Activated B cell treated with CpG ODN at 0.5 μM for 24 hours (primary cell): ENCODE measurements around the gene CRACDL. TPM values are rescaled to one million over a fixed set of nuclear protein-coding genes. Genes with fewer than 3 reads are reported as not detected.

Source experiments
- ATAC-seq: fragments of 200-7000 bp; cut with Tn5 transposase; one replicate; pipeline ENCODE4 v1.10.0; 2021; ENCODE audit warnings: low read depth, mild to moderate bottlenecking, moderate library complexity
- CTCF ChIA-PET: fragments of 350-600 bp; sonication (Branson Sonifier 250); formaldehyde crosslinking; loops from one replicate; lab custom pipeline; 2021; ENCODE audit warnings: antibody characterized with exemption; lab: Charles Lee
- POLR2A ChIA-PET: fragments of 350-600 bp; sonication (Branson Sonifier 250); formaldehyde crosslinking; loops from one replicate; lab custom pipeline; 2021; ENCODE audit warnings: antibody characterized with exemption; lab: Charles Lee
- DNase-seq: peaks from one replicate; pipeline ENCODE4 v3.0.0; 2022
- H3K27ac Mint-ChIP-seq: one replicate; pipeline ENCODE4 v1.8.0; 2020; ENCODE audit warnings: mixed read lengths
- H3K27me3 Mint-ChIP-seq: one replicate; pipeline ENCODE4 v1.8.0; 2021; ENCODE audit warnings: mixed read lengths
- H3K36me3 Mint-ChIP-seq: one replicate; pipeline ENCODE4 v1.8.0; 2021; ENCODE audit warnings: low read depth, mixed read lengths
- H3K4me1 Mint-ChIP-seq: one replicate; pipeline ENCODE4 v1.8.0; 2021; ENCODE audit warnings: mixed read lengths
- H3K4me3 Mint-ChIP-seq: one replicate; pipeline ENCODE4 v1.8.0; 2020; ENCODE audit warnings: mild to moderate bottlenecking, mixed read lengths
- H3K9me3 Mint-ChIP-seq: one replicate; pipeline ENCODE4 v1.8.0; 2020; ENCODE audit warnings: mixed read lengths
- CTCF ChIP-seq: fragments of 200-600 bp; IDR thresholded peaks from one replicate; pipeline ENCODE4 v1.8.0; 2022; ENCODE audit warnings: antibody characterized with exemption, mild to moderate bottlenecking
- intact Hi-C: fragments of 100-400 bp; cut with micrococcal nuclease; formaldehyde crosslinking; loops from one replicate; pipeline ENCODE4 v1.15.1; 2024
- total RNA-seq: library from RNA; stranded (reverse); gene quantifications from 2 replicates; pipeline ENCODE4 v1.2.3, GENCODE V29; 2022

The CRACDL gene
- total RNA-seq, 1 donor from 2014 or later, result not detected

DNA sequence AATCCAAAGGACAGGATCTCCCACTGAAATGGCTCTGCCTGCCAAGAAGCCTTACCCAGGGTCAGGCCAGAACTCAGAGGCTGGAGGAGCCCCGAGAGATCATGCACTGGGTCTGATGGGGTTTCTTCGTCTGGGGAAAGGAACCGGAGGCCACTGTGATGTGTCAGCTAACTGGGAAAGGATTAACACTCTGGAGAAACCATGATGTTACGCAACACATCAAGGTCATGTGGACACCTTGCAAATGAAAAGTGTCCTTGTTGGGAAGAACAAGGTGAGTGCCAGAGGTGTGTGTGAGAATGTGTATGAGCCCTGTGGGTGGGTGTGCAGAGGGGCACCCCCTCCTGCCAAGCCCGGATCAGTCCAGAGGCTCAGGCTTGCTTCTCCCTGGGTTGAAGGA, 86.9 kb downstream of the CRACDL start:
- intact Hi-C loops, result no loop called here
- ATAC-seq, result no peak
- CTCF ChIA-PET, result no interaction called here

GRCh38 chr2:98847853-98848252, 88.2 kb downstream of the CRACDL start:
- intact Hi-C loops, result no loop called here
- DNase-seq (no peak), ATAC-seq (no peak)
- no peak for TF ChIP-seq CTCF
- H3K9me3 Mint-ChIP-seq, result no peaks in the 10 kb centered on the region
- no peak overlapping the region for H3K27ac Mint-ChIP-seq
- CTCF ChIA-PET, result no interaction called here
- no peak overlapping the region for H3K4me3 Mint-ChIP-seq
- H3K27me3 Mint-ChIP-seq, result peaks cover 21% of the 10 kb centered on the region
- POLR2A ChIA-PET, result no interaction called here
- no peaks in the 10 kb centered on the region for H3K36me3 Mint-ChIP-seq
- H3K4me1 Mint-ChIP-seq, result no peaks in the 10 kb centered on the region

More for the DNA sequence above, 86.9 kb downstream of the CRACDL start:
- Mint-ChIP-seq H3K4me3 (no peak overlapping the region), H3K4me1 (no peaks in the 10 kb centered on the region), H3K9me3 (no peaks in the 10 kb centered on the region), H3K36me3 (no peaks in the 10 kb centered on the region), H3K27ac (no peak overlapping the region), H3K27me3 (peaks cover 19% of the 10 kb centered on the region)
- TF ChIP-seq CTCF, result no peak
- no peak for DNase-seq
- POLR2A ChIA-PET, result no interaction called here

DNA sequence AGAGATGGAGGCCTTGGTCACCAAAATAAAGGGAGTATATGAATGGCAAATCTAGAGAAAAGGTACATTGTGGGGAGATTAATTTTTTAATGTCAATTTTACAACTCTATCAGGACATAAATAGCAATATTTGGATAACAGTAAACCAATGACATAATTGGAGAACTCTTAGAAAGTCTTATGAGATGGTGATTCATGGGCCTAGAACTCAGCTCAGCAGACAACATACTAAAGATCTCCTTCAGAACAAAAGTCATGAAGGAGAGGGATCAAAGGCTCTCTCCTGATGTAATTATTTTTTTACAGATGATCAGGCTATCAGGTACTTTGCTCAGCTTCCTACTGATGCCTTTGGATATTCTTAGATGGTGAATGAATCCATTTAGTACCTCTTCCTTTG, 90.0 kb downstream of the CRACDL start:
- Mint-ChIP-seq H3K4me1 (no peaks in the 10 kb centered on the region), H3K4me3 (no peak overlapping the region), H3K27ac (no peak overlapping the region), H3K27me3 (peaks cover 14% of the 10 kb centered on the region), H3K9me3 (no peaks in the 10 kb centered on the region), H3K36me3 (no peaks in the 10 kb centered on the region)
- intact Hi-C loops, result no loop called here
- DNase-seq (no peak), ATAC-seq (no peak)
- TF ChIP-seq CTCF, result no peak
- POLR2A ChIA-PET, result no interaction called here
- CTCF ChIA-PET, result no interaction called here

GRCh38 chr2:98842136-98842535, 93.9 kb downstream of the CRACDL start:
- Mint-ChIP-seq H3K4me3 (no peak overlapping the region), H3K36me3 (no peaks in the 10 kb centered on the region), H3K27me3 (peaks cover 2% of the 10 kb centered on the region), H3K9me3 (no peaks in the 10 kb centered on the region), H3K27ac (no peak overlapping the region), H3K4me1 (peaks cover 2% of the 10 kb centered on the region)
- intact Hi-C loops, result no loop called here
- CTCF ChIA-PET, result no interaction called here
- ATAC-seq, result no peak
- no peak for TF ChIP-seq CTCF
- no peak for DNase-seq
- POLR2A ChIA-PET, result no interaction called here

GRCh38 chr2:98839292-98839691, 96.7 kb downstream of the CRACDL start:
- H3K27me3 Mint-ChIP-seq, result peaks cover 2% of the 10 kb centered on the region
- H3K4me1 Mint-ChIP-seq, result peaks cover 4% of the 10 kb centered on the region
- H3K9me3 Mint-ChIP-seq, result no peaks in the 10 kb centered on the region
- no peak overlapping the region for H3K4me3 Mint-ChIP-seq
- no peak for TF ChIP-seq CTCF
- CTCF ChIA-PET, result interaction anchor here (5.7 kb wide), 1 partner anchor 190 kb away, joined by 64 read pairs; no protein-coding TSS in a partner anchor
- H3K36me3 Mint-ChIP-seq, result no peaks in the 10 kb centered on the region
- DNase-seq (no peak), ATAC-seq (no peak)
- intact Hi-C loops, result loop anchor here (10.0 kb wide), 1 partner anchor 226 kb away; no protein-coding TSS in a partner anchor
- no peak overlapping the region for H3K27ac Mint-ChIP-seq
- POLR2A ChIA-PET, result no interaction called here
